ENCODE data around the gene VAMP2.

Gene VAMP2

GRCh38 chr17:8138672-8139371, 23.9 kb downstream of the VAMP2 start:
- TF ChIP-seq CTCF (IDR thresholded peaks at IDR 0.05; ENCODE audit: low read depth, low read length), result peak; percentile 73

DNA sequence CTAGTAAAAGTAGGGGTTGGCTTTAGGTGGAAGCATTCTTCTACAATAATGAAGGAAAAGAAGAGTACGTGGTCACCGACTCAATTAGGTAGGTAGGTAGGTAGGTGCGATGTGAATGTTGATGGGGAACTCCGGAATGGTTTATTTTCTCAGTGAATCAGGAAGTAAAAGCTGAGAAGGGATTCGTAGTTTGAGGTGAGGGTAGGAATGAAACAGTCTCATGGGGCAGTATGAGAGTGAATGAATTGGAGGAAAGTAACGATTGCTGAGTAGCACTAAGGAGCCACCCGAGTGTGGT, 24.4 kb downstream of the VAMP2 start:
- H3K4me3 ChIP-seq (ENCODE audit: low read depth, low read length), result peak overlapping the region; percentile 58
- no peak for TF ChIP-seq CTCF (IDR thresholded peaks at IDR 0.05; ENCODE audit: low read depth, low read length)

More at GRCh38 chr17:8138672-8139371, 23.9 kb downstream of the VAMP2 start:
- H3K4me3 ChIP-seq (ENCODE audit: low read depth, low read length), result peak overlapping the region; percentile 58

- peak overlapping the region; percentile 58 for H3K4me3 ChIP-seq (ENCODE audit: low read depth, low read length)
- no peak for TF ChIP-seq CTCF (IDR thresholded peaks at IDR 0.05; ENCODE audit: low read depth, low read length)
Measured at GRCh38 chr17:8137645-8138373, 24.9 kb downstream of the VAMP2 start.

DNA sequence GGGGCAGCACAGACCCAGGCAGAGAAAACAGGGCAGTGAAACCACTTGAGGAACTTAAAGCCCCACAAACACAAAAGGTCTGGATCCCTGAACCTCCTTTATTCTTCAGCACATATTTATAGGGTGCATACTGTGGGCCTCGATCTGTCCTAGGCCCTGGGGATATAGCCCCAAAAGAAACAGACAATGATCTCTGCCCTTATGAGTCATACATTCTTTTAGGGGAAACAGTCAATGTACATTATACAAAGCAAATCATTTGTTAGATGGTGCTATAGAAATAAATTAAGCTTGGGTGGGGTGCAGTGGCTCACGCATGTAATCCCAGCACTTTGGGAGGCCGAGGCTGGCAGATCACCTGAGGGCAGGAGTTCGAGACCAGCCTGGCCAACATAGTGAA, 28.8 kb downstream of the VAMP2 start:
- no peak for TF ChIP-seq CTCF (IDR thresholded peaks at IDR 0.05; ENCODE audit: low read depth, low read length)

GRCh38 chr17:8133399-8133798, 29.3 kb downstream of the VAMP2 start:
- no peak overlapping the region for H3K4me3 ChIP-seq (ENCODE audit: low read depth, low read length)
- TF ChIP-seq CTCF (IDR thresholded peaks at IDR 0.05; ENCODE audit: low read depth, low read length), result no peak

More for the DNA sequence above, 28.8 kb downstream of the VAMP2 start:
- H3K4me3 ChIP-seq (ENCODE audit: low read depth, low read length), result no peak overlapping the region

- no peak overlapping the region for H3K4me3 ChIP-seq (ENCODE audit: low read depth, low read length)
- no peak for TF ChIP-seq CTCF (IDR thresholded peaks at IDR 0.05; ENCODE audit: low read depth, low read length)
Measured at GRCh38 chr17:8131844-8132441, 30.8 kb downstream of the VAMP2 start.

Data from WI38 (cell line).